Measurements from ENCODE around the gene VSIG10. TPM values are rescaled to one million over a fixed set of nuclear protein-coding genes. Genes with fewer than 3 reads are reported as not detected.

The VSIG10 gene, protein sequence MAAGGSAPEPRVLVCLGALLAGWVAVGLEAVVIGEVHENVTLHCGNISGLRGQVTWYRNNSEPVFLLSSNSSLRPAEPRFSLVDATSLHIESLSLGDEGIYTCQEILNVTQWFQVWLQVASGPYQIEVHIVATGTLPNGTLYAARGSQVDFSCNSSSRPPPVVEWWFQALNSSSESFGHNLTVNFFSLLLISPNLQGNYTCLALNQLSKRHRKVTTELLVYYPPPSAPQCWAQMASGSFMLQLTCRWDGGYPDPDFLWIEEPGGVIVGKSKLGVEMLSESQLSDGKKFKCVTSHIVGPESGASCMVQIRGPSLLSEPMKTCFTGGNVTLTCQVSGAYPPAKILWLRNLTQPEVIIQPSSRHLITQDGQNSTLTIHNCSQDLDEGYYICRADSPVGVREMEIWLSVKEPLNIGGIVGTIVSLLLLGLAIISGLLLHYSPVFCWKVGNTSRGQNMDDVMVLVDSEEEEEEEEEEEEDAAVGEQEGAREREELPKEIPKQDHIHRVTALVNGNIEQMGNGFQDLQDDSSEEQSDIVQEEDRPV
- 21.5 TPM for polyA plus RNA-seq (2013)

DNA sequence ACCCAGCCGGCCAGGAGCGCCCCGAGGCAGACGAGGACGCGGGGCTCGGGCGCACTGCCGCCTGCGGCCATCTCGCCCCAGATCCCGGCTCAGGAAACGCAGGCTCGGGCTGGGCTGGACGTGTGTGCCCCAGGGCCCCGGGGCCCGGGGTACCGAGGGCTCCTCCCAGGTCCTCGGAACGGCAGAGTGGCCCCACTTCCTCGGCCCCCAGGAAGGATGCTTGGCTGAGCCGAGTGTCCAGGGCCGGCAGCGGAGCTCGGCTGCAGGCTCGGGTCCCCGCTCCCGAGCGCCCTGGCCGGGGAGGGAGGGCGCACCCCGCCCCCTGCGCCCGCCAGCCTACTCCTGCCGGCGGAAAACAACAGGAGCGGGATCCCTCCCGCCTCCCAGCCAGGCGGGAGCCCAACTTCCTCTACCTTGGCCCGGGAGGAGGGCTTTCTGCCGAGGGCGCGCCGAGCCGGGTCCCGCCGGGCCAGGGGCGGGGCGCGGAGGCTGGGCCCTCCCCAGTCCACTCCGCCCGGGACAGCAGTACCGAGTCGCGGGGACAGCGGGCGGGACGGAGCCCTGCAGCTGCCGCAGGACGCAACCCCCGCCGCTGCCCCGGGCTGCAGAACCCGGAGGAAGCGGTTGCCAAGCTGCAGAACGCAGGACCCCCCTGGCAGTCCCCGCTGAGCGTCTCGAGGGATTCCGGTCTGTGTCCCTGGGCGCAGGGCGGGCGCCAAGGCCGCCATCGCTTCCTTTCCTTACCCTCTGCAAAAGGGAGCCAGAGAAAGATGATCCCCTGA is at the start of gene VSIG10:
TSS of gene VSIG10 (minus strand) at position 411 of the 782 bp plus-strand sequence. CDS start at position 71, 340 bp downstream.
- ChIA-PET POLR2A (interaction anchor here (0.5 to 0.9 kb wide), 3 partner anchors 39 to 254 kb away, joined by 3 to 4 read pairs (median 3); no protein-coding TSS in a partner anchor), CTCF (interaction anchor here (0.9 to 1.4 kb wide), 3 partner anchors 36 to 40 kb away, joined by 3 read pairs; no protein-coding TSS in a partner anchor)
- peak; percentile 25 to 78 (median 62) for DNase-seq
- WGBS (ENCODE audit: insufficient coverage): 0% methylated on average over 61 of the region's 75 CpGs
- Histone ChIP-seq H3K9me3 (ENCODE audit: control extremely low read depth in 1 of 5, control insufficient read depth in 4 of 5, insufficient read depth in 2 of 5, low read depth in 1 of 5, low read length in 4 of 5) (no peaks in the 10 kb centered on the region), H3K27me3 (replicated peaks in 2 of 5; ENCODE audit: control insufficient read depth in 4 of 5, insufficient read depth in 5 of 5, low read length in 4 of 5) (no peaks in the 10 kb centered on the region), H3K4me1 (ENCODE audit: control extremely low read depth in 1 of 4, control insufficient read depth in 4 of 4, insufficient read depth in 4 of 4, low read length in 3 of 4) (peaks cover 0 to 17% (median 12%) of the 10 kb centered on the region in 4 experiments), H3K27ac (ENCODE audit: insufficient read depth in 1 of 2, low read depth in 1 of 2, low read length in 2 of 2, poor library complexity in 1 of 2, severe bottlenecking in 2 of 2) (peak within 1 kb of the TSS in 1 of 2 experiments; percentile 25), H3K36me3 (ENCODE audit: control insufficient read depth in 4 of 4, insufficient read depth in 4 of 4, low read length in 3 of 4) (no peaks in the 10 kb centered on the region), H3K4me3 (ENCODE audit: control insufficient read depth in 1 of 7, extremely low read depth in 1 of 7, insufficient read depth in 4 of 7, low read depth in 2 of 7, low read length in 6 of 7) (peak within 1 kb of the TSS; percentile 60 to 90 (median 82))

DNA sequence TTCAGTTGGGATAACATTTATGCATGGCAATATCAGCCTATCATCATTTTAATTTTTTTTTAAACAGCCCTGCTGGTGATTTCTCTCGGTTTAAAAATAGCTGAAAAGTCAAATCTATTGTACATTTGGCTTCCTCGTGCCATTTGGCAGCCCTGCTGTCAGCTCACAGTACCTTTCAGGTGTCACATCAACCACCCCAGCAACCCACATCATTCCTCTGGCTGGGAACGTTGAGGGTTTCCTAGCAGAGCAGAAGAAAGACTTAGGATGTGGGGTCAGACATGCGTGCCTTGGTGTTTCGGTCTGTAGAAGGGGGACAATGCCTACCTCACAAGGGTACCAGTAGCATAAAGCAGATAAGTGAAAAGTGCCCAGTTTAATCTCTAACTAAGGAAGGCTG is 47.9 kb upstream of the VSIG10 start:
- no peaks in the 10 kb centered on the region for H3K4me1 ChIP-seq (ENCODE audit: control extremely low read depth in 1 of 4, control insufficient read depth in 4 of 4, insufficient read depth in 4 of 4, low read length in 3 of 4)
- H3K27ac ChIP-seq (ENCODE audit: insufficient read depth in 1 of 2, low read depth in 1 of 2, low read length in 2 of 2, poor library complexity in 1 of 2, severe bottlenecking in 2 of 2): no peak overlapping the region
- POLR2A ChIA-PET: no interaction called here
- H3K4me3 ChIP-seq (ENCODE audit: control insufficient read depth in 1 of 7, extremely low read depth in 1 of 7, insufficient read depth in 4 of 7, low read depth in 2 of 7, low read length in 6 of 7): no peak overlapping the region
- no peaks in the 10 kb centered on the region for H3K9me3 ChIP-seq (ENCODE audit: control extremely low read depth in 1 of 5, control insufficient read depth in 4 of 5, insufficient read depth in 2 of 5, low read depth in 1 of 5, low read length in 4 of 5)
- no peaks in the 10 kb centered on the region for H3K27me3 ChIP-seq (replicated peaks in 2 of 5; ENCODE audit: control insufficient read depth in 4 of 5, insufficient read depth in 5 of 5, low read length in 4 of 5)
- peaks cover 16 to 65% (median 46%) of the 10 kb centered on the region in 4 experiments for H3K36me3 ChIP-seq (ENCODE audit: control insufficient read depth in 4 of 4, insufficient read depth in 4 of 4, low read length in 3 of 4)
- CTCF ChIA-PET: interaction anchor here (0.8 to 2.7 kb wide), 3 partner anchors 10 to 225 kb away, joined by 3 to 10 read pairs (median 9); partner anchors contain the start of gene SUDS3
- DNase-seq: no peak
- 97% methylated on average over 4 of the region's 5 CpGs for WGBS (ENCODE audit: insufficient coverage)

DNA sequence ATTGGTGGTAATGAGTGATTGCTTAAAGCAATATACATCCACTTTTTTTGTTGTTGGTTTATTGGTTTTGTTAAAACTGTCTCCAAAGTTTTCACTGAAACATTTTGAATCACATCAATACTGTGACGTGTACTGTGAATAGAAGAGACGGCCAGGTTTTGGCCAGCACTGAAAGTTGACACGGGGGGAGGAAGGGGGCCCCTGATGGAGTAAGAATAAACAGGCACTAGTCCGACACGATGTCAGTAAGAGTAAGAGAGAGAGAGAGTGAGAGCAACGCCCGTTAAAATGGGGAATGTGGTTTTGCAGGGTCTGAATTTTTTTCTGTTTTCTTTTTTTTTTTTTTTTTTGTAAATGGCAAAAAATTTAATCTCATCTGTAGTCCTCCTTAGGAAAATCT is 46.8 kb upstream of the VSIG10 start:
- Histone ChIP-seq H3K9me3 (ENCODE audit: control extremely low read depth in 1 of 5, control insufficient read depth in 4 of 5, insufficient read depth in 2 of 5, low read depth in 1 of 5, low read length in 4 of 5) (no peaks in the 10 kb centered on the region), H3K4me1 (ENCODE audit: control extremely low read depth in 1 of 4, control insufficient read depth in 4 of 4, insufficient read depth in 4 of 4, low read length in 3 of 4) (no peaks in the 10 kb centered on the region), H3K27ac (ENCODE audit: insufficient read depth in 1 of 2, low read depth in 1 of 2, low read length in 2 of 2, poor library complexity in 1 of 2, severe bottlenecking in 2 of 2) (no peak overlapping the region), H3K27me3 (replicated peaks in 2 of 5; ENCODE audit: control insufficient read depth in 4 of 5, insufficient read depth in 5 of 5, low read length in 4 of 5) (no peaks in the 10 kb centered on the region), H3K36me3 (ENCODE audit: control insufficient read depth in 4 of 4, insufficient read depth in 4 of 4, low read length in 3 of 4) (peaks cover 16 to 62% (median 40%) of the 10 kb centered on the region in 4 experiments), H3K4me3 (ENCODE audit: control insufficient read depth in 1 of 7, extremely low read depth in 1 of 7, insufficient read depth in 4 of 7, low read depth in 2 of 7, low read length in 6 of 7) (no peak overlapping the region)
- ChIA-PET CTCF (interaction anchor here (0.8 to 2.4 kb wide), 2 partner anchors 11 to 226 kb away, joined by 3 to 9 read pairs; partner anchors contain the start of gene SUDS3), POLR2A (no interaction called here)
- no peak for DNase-seq
- 95% methylated on average over 3 of the region's 7 CpGs for WGBS (ENCODE audit: insufficient coverage)

DNA sequence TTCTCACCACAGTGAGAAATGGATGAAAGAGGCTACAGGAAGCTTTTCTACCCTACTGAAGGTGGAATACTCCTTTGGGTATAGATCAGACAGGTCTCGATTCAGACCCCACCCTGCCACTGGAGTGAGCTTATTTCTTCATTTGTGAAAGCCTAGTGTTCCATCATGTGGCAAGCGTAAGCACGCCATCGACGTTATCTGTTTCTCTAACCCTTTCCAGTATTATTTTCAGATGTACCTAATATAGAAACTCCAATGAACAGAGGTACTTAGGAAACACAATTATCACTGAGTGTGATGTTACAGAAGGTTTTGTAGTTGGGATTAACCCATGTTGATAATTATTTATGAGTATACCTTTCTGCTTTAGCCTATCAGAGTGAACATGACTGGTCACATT is 44.5 kb upstream of the VSIG10 start:
- no peak for DNase-seq
- H3K27me3 ChIP-seq (replicated peaks in 2 of 5; ENCODE audit: control insufficient read depth in 4 of 5, insufficient read depth in 5 of 5, low read length in 4 of 5): no peaks in the 10 kb centered on the region
- CTCF ChIA-PET: interaction anchor here (1.5 kb wide), 1 partner anchor 12 kb away, joined by 4 read pairs; the partner anchor contains the start of gene PEBP1
- POLR2A ChIA-PET: no interaction called here
- peaks cover 15 to 76% (median 47%) of the 10 kb centered on the region in 4 experiments for H3K36me3 ChIP-seq (ENCODE audit: control insufficient read depth in 4 of 4, insufficient read depth in 4 of 4, low read length in 3 of 4)
- H3K4me3 ChIP-seq (ENCODE audit: control insufficient read depth in 1 of 7, extremely low read depth in 1 of 7, insufficient read depth in 4 of 7, low read depth in 2 of 7, low read length in 6 of 7): no peak overlapping the region
- no peaks in the 10 kb centered on the region for H3K9me3 ChIP-seq (ENCODE audit: control extremely low read depth in 1 of 5, control insufficient read depth in 4 of 5, insufficient read depth in 2 of 5, low read depth in 1 of 5, low read length in 4 of 5)
- WGBS (ENCODE audit: insufficient coverage): no CpG with 5 or more reads among the region's 5 CpGs
- no peak overlapping the region for H3K27ac ChIP-seq (ENCODE audit: insufficient read depth in 1 of 2, low read depth in 1 of 2, low read length in 2 of 2, poor library complexity in 1 of 2, severe bottlenecking in 2 of 2)
- H3K4me1 ChIP-seq (ENCODE audit: control extremely low read depth in 1 of 4, control insufficient read depth in 4 of 4, insufficient read depth in 4 of 4, low read length in 3 of 4): no peaks in the 10 kb centered on the region

DNA sequence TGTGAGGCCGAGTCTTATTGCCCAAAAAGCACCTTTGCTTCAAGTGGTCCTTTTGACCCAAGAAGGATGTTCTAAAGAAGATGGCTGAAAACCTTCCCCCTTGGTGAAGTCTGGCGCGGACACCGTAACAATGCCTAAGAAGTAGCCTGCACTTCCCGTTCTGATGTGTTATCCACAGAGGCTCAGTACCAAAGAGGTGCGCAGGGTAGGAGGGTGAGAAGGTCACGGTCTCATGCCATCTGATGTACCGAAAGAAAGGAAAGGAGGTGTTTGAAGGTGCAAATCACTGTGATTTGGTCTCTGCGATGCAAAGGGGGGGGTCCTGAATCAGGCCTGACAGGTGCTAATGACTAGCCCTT is 42.0 kb upstream of the VSIG10 start:
- H3K4me3 ChIP-seq (ENCODE audit: control insufficient read depth in 1 of 7, extremely low read depth in 1 of 7, insufficient read depth in 4 of 7, low read depth in 2 of 7, low read length in 6 of 7): no peak overlapping the region
- peaks cover 5 to 71% (median 34%) of the 10 kb centered on the region in 4 experiments for H3K36me3 ChIP-seq (ENCODE audit: control insufficient read depth in 4 of 4, insufficient read depth in 4 of 4, low read length in 3 of 4)
- DNase-seq: no peak
- H3K9me3 ChIP-seq (ENCODE audit: control extremely low read depth in 1 of 5, control insufficient read depth in 4 of 5, insufficient read depth in 2 of 5, low read depth in 1 of 5, low read length in 4 of 5): no peaks in the 10 kb centered on the region
- CTCF ChIA-PET: no interaction called here
- POLR2A ChIA-PET: no interaction called here
- no peaks in the 10 kb centered on the region for H3K27me3 ChIP-seq (replicated peaks in 2 of 5; ENCODE audit: control insufficient read depth in 4 of 5, insufficient read depth in 5 of 5, low read length in 4 of 5)
- no peaks in the 10 kb centered on the region for H3K4me1 ChIP-seq (ENCODE audit: control extremely low read depth in 1 of 4, control insufficient read depth in 4 of 4, insufficient read depth in 4 of 4, low read length in 3 of 4)
- H3K27ac ChIP-seq (ENCODE audit: insufficient read depth in 1 of 2, low read depth in 1 of 2, low read length in 2 of 2, poor library complexity in 1 of 2, severe bottlenecking in 2 of 2): no peak overlapping the region
- 92% methylated on average over 8 of the region's 9 CpGs for WGBS (ENCODE audit: insufficient coverage)

DNA sequence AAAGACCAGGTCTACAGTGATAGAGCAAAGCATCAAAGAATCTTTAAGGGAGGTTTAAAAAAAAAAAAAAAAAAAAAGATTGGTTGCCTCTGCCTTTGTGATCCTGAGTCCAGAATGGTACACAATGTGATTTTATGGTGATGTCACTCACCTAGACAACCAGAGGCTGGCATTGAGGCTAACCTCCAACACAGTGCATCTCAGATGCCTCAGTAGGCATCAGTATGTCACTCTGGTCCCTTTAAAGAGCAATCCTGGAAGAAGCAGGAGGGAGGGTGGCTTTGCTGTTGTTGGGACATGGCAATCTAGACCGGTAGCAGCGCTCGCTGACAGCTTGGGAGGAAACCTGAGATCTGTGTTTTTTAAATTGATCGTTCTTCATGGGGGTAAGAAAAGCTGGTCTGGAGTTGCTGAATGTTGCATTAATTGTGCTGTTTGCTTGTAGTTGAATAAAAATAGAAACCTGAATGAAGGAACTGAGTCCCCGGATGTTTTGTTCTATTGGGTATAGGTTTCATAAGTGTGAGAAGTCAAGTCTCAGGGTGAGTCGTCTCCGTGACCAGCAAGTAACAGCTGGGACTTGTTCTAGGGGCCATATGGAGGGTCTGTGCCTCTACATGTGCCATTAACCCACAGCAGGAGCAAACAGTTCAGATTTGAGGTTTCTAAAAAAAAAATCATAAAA is 41.4 kb upstream of the VSIG10 start:
- no peak for DNase-seq
- H3K9me3 ChIP-seq (ENCODE audit: control extremely low read depth in 1 of 5, control insufficient read depth in 4 of 5, insufficient read depth in 2 of 5, low read depth in 1 of 5, low read length in 4 of 5): no peaks in the 10 kb centered on the region
- WGBS (ENCODE audit: insufficient coverage): 98% methylated on average over 5 of the region's 7 CpGs
- H3K27me3 ChIP-seq (replicated peaks in 2 of 5; ENCODE audit: control insufficient read depth in 4 of 5, insufficient read depth in 5 of 5, low read length in 4 of 5): no peaks in the 10 kb centered on the region
- ChIA-PET POLR2A (no interaction called here), CTCF (no interaction called here)
- H3K4me1 ChIP-seq (ENCODE audit: control extremely low read depth in 1 of 4, control insufficient read depth in 4 of 4, insufficient read depth in 4 of 4, low read length in 3 of 4): no peaks in the 10 kb centered on the region
- H3K36me3 ChIP-seq (ENCODE audit: control insufficient read depth in 4 of 4, insufficient read depth in 4 of 4, low read length in 3 of 4): peaks cover 5 to 72% (median 36%) of the 10 kb centered on the region in 4 experiments
- H3K4me3 ChIP-seq (ENCODE audit: control insufficient read depth in 1 of 7, extremely low read depth in 1 of 7, insufficient read depth in 4 of 7, low read depth in 2 of 7, low read length in 6 of 7): no peak overlapping the region
- no peak overlapping the region for H3K27ac ChIP-seq (ENCODE audit: insufficient read depth in 1 of 2, low read depth in 1 of 2, low read length in 2 of 2, poor library complexity in 1 of 2, severe bottlenecking in 2 of 2)

Data from common myeloid progenitor, CD34-positive (primary cell).